ENCODE measurements around the gene MGA.
A peak's percentile ranks its signal among the peaks of the same experiment; 100 is the strongest.

The MGA gene

GRCh38 chr15:41659190-41659589 is 1.0 kb upstream of the MGA start:
- no peak for DNase-seq

GRCh38 chr15:41659855-41660234 is 360 bp upstream of the MGA start:
- DNase-seq = no peak

GRCh38 chr15:41661078-41661517 is 893 bp downstream of the MGA start:
- no peak for DNase-seq

GRCh38 chr15:41661518-41662225 is 1.5 kb downstream of the MGA start:
- peak; percentile 72 for DNase-seq

- no peak for DNase-seq
Measured at GRCh38 chr15:41666353-41666920, 6.2 kb downstream of the MGA start.

- no peak for DNase-seq
Measured at GRCh38 chr15:41669701-41670100, 9.5 kb downstream of the MGA start.

- no peak for DNase-seq
Measured at GRCh38 chr15:41671656-41672648, 11.7 kb downstream of the MGA start.

GRCh38 chr15:41675337-41675736 is 15.1 kb downstream of the MGA start:
- DNase-seq = no peak

- DNase-seq = no peak
Measured at GRCh38 chr15:41678742-41679141, 18.5 kb downstream of the MGA start.

GRCh38 chr15:41683955-41684354 is 23.8 kb downstream of the MGA start:
- DNase-seq = no peak

GRCh38 chr15:41688671-41689070 is 28.5 kb downstream of the MGA start:
- no peak for DNase-seq

GRCh38 chr15:41689083-41689482 is 28.9 kb downstream of the MGA start:
- DNase-seq = no peak

- no peak for DNase-seq
Measured at GRCh38 chr15:41689834-41690233, 29.6 kb downstream of the MGA start.

GRCh38 chr15:41690636-41691035 is 30.4 kb downstream of the MGA start:
- no peak for DNase-seq

GRCh38 chr15:41691471-41691870 is 31.3 kb downstream of the MGA start:
- DNase-seq = no peak

GRCh38 chr15:41692049-41692448 is 31.8 kb downstream of the MGA start:
- no peak for DNase-seq

- no peak for DNase-seq
Measured at GRCh38 chr15:41693757-41694156, 33.6 kb downstream of the MGA start.

- DNase-seq = peak; percentile 59
Measured at GRCh38 chr15:41695750-41696436, 35.7 kb downstream of the MGA start.

GRCh38 chr15:41698779-41699178 is 38.6 kb downstream of the MGA start:
- no peak for DNase-seq

- DNase-seq = no peak
Measured at GRCh38 chr15:41703120-41703519, 42.9 kb downstream of the MGA start.

GRCh38 chr15:41713047-41713446 is 52.8 kb downstream of the MGA start:
- no peak for DNase-seq

- no peak for DNase-seq
Measured at GRCh38 chr15:41714291-41714690, 54.1 kb downstream of the MGA start.

GRCh38 chr15:41716864-41717263 is 56.7 kb downstream of the MGA start:
- DNase-seq = no peak
